HG02763 (cell line): ENCODE results near the gene ATF6B.

Experiments used
- ATAC-seq: cut with Tn5 transposase; IDR thresholded peaks from one replicate; pipeline ENCODE4 v1.9.1; 2021; ENCODE audit warnings: mild to moderate bottlenecking, moderate library complexity; ENCODE audit not compliant: unreplicated experiment

The ATF6B gene

DNA sequence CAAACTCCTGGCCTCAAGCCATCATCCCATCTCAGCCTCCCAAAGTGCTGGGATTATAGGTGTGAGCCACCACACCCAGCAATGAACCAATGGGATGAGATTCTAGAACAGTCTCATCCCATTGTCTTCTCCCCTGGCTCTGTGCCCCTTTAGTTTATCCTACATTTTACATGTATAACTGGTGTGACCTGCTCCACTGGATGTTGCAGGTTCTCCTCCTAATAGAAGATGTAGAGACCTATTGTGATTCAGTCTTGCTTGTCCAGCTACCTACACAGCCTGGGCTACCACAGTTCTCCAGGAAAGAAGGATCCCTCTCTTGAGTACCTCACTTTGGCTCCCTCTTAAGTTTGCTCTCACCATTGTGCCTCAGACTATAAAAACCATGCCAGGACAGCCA is 4.1 kb upstream of the ATF6B start:
- no peak for ATAC-seq

DNA sequence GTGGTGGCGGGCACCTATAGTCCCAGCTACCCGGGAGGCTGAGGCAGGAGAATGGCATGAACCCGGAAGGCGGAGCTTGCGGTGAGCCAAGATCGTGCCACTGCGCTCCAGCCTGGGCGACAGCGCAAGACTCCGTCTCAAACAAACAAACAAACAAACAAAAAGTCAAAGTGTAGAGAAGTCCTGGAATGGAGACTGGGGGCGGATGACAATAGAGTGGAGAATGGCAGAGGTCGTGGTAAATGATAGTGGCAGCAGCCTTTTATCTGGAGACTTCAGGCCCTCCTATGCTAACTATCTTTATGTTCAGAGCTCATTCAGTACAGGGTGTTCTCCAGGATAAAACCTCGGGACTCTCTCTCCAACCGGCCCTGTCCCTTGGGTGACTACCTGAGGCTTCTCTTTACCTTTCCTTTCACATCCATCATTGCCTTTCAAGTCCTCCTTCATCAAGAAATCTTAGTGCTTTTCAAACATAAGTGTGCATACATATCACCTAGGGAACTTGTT is 3.4 kb upstream of the ATF6B start:
- ATAC-seq: no peak

DNA sequence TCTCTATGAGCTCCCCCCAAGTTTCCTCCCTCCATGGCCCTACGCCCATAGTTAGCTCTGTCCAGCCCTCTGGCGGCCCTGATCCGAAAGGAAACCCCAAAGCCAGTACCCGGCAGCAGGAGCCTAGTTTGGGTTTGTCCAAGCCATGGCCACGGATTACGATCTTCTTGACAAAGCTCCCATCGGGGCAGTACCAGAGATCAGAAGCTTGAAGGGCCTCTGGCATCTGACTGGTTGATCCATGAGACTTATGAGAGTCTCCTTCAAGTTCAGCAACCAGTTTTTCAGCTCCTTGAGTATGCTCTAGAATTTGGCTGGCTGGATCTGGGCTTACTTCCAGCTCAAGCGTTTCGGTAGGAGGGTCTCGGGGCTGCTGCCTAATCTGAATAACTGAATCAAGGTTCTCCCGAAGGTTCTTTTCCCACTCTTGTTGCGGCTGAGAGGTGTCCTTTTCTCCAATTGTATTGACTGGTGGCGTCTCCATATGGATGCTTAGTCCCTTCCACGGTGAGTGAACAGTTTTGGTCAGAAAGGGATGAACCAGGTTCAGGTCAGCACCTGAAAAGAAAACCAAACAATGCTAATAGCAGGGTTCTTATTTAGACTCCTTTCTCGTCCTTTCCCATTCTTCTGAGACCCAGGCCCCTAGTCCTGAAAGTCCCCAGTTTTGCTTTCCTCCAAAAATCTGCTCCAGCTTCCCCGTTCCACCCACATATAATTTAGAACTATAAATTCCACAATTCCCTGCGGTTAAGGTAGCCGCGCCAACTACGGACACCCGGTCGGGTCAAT is 1.4 kb upstream of the ATF6B start:
- no peak for ATAC-seq

DNA sequence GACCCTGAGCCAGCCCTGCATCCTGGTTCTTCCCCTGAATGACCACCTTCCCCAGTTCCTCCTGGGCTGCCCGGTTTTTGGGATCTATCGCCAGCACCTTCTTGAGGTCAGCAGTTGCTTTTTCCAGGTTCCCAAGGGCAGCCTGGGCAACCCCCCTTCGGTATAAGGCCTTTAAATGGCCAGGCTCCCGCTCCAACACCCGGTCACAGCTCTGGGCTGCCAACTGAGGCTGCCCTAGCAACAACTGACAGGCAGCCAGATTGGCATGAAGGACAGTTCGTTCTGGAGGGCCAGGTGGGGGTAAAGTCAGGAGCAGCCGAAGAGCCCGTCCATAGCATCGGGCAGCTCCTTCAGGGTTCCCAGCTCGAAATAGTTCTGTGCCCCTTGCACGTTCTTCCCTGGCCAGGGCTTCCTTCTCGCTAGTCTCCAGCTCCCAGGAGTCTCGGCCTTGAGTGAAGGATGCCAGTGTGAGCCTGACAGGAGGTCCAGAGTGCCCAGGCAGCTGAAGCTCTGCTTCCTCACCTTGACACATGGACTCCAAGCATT is 778 bp upstream of the ATF6B start:
- ATAC-seq: no peak

DNA sequence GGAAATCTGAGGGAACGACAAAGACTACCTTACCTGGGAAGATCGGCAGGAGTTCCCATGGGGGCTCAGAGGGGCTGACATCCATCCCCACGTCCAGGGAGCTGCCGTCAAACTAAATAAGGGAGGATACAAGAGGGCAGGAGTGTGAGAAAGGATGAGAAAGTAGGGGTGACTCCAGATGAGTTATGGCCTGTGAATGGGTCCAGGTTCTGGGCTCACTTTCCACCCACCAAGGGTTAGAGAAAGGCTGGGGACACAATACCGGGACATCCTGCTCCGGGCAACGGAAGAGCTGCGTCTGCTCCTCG is 683 bp downstream of the ATF6B start:
- no peak for ATAC-seq

DNA sequence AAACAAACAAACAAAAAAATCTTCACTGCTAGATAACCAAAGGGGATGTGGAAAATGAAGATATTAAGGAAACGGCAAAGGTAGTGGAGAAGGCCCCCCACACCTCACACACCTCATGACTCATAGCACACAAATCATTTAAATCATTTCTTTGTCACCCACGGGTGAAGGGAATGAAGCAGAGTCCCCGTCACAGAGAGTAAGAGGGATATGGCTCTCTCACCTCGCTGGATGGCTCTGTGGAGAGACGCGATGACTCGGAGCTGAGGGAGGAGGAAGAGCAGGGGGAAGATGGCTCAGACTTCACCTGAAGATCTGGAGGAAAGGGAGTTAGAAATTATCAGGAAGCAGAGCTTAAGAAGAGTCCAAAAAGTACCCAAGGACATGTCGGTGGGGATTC is 1.2 kb downstream of the ATF6B start:
- no peak for ATAC-seq

DNA sequence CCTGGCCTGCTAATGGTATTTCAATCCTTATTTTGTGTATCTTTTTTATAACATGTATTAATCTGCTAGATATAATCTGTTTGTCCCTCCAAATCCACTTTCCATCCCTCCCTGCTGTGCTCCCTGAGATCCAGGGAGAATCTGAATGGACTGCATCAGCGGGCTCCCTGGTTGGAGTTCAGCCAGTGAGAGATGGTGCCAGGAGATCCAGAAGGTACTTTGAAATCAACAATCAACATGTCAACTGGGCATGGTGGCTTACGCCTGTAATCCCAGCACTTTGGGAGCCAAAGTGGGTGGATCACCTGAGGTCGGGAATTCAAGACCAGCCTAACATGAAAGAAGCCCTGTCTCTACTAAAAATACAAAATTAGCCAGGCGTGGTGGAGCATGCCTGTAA is 4.4 kb downstream of the ATF6B start:
- ATAC-seq: no peak

DNA sequence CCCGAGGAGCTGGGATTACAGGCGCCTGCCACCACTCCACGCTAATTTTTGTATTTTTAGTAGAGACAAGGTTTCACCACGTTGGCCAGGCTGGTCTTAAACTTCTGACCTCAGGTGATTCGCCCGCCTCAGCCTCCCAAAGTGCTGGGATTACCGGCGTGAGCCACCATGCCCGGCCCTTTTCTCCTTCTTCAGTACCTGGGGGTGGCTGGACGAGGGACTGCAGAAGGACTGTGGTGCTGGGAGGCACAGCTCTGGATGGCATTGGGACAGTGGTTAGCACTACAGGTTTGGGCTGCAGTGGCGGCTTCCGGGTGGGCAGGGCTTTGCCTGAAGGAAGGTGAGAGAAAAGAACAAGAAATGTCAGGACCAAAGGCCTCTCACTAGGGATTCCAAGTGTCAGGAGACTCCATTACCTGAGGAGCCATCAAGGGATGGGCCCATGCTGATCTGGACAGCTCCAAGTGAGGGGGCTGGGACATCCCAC is 7.4 kb downstream of the ATF6B start:
- no peak for ATAC-seq

DNA sequence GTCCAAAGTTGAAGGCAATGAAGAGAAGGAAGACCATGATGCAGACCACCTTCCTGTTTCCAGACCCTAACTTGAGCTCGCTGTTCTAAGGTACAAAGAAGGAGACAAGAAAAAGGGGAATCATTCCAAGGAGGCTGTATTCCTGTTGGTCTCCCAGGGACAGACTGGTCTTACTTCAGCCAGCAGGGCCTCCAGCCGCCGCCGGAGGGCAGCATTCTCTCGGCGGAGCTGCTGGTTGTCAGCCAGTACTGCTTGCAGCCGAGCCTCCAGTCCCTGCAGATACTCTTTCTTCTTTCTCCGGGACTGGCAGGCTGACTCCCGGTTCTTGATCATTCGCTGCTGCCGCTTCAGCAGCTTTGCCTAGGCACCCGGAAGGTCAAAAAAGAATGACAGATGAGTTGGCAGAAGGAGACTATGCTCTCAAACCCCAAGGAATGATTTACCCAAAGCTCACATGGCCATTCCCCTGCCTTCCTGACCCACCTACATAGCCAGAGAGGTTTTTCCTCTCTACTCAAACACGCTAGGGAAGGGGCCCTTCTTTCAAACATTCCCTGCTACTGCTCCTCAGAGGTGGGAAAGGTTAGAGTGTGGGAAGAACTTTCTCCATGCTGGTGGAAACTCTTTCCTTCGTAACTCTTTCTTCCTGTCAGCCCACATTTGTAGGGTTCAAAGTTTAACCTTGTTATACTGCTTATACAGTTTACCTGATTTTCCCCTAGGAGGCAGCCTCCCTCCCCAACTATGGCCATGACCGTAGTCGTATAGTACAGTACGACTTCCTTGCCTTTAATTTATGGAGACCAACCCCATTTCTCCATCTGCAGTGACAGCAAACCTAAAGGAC is 9.0 kb downstream of the ATF6B start:
- ATAC-seq: no peak

DNA sequence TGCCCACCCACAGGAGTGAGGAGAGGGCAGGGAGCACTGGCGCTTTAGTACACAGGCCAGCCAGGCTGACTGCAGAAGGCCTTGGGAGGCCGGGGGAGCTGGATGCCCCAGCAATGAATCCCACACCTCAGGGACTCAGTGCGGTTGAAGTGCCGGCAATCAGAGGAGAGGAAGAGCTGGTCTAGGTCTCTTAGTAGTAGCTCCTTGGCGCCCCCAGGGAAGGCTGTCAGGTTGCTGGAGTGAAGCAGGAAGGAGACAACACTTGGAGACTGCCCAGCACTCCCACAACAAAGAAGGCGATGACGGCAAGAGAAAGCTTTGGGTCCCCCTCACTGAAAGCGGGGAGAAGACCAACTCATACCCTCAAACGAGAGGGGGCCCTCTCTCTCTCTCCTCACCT is 10.6 kb downstream of the ATF6B start:
- no peak for ATAC-seq

DNA sequence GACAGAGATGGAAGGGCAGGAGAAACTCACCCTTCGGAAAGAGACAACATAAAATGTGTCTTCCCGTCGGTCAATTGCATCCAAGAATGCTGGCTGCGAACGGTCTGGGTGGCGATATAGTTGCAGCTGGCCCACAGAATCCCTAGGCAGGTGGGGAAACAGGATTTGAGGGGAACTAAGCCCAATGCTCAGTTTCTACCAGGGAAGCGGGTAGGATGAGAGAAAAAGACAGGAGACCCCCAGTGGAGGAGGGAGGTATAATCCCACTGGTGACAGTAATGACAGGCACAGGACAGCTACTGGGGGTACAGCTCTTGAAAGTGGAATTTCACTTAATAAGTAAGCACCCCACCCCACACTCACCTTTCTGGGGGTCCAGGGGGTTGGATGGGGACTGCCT is 11.4 kb downstream of the ATF6B start:
- ATAC-seq: no peak

DNA sequence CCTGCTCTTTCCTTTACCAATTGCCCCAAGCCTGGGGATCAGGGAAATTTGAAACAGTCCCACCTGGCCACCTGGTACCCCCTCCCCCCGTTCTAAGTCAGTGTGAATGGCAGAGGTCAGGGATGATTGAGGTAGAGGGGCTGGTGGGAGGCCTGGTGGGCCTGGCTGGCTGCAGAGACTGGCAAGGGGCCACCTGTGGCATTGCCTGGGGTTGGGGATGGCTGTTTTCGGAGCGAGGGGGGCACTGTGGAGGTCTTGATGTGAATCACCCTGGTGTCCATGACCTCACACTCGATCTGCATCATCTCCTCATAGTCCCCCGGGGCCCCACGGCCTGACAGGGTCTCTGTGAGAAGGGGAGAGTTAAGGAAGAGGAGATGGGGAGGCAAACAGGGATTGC is 12.4 kb downstream of the ATF6B start:
- no peak for ATAC-seq

DNA sequence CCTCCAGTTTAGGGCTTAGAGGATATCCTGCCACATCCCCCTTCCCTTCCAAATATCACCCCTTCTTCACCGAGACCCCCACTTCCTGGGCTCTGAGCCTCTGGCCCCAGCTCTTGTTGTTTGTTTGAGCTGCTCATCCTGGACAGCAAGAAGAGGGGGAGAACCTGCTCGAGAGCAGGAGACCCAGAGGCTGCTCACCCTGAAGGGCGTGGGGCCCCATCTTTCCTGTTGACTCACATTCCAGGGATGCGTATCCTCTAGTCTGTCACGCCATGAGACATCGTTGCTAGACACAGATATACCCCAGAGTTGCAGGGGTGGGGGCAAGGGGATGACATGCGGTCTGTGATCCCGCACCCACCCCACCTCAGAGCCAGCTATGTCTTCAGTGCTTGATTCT is 13.2 kb downstream of the ATF6B start:
- no peak for ATAC-seq

DNA sequence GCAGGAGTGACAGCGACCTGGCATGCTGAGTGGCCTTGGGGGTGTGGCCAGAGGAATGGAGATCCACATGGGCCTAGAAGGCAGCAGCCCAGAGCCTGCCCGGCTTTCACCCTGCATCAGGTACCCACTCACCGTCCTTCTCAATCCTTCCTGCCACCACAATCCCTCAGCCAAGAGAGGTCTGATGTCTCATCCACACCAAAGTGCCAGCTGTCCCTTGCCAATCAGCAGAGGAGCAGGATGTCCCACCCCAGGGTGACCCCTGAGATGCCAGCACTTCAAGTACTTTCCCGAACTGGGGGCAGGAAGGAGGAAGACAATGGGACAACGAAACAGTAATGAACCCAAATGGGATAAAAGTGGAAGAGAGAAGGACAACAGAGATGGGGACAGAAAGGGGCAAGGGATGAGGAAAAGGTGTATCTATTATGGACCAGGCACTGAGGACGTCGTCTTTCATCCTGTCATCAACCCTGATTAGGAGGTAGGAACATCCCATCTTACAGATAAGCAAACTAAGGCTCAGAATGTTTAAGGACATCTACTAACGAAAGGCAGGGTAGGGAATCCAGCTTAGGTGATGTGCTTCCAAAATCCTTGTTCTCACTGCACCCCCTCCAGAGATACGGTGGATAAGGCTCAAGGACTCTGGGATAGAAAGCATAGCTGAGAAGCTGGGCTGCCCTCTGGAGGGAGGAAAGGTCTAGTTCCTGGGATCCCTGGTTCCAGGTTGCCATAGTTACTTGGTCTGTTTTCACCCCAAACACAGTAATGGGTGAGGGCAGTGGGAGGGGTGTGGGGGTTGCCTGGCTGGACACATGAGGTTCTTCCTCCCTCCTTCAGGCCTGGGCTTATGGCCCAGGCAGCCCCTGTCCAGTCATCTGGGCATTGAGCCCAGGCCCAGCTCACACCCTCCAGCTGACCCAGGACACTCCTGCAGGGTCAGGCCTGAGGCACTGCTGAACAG is 14.4 kb downstream of the ATF6B start:
- no peak for ATAC-seq

DNA sequence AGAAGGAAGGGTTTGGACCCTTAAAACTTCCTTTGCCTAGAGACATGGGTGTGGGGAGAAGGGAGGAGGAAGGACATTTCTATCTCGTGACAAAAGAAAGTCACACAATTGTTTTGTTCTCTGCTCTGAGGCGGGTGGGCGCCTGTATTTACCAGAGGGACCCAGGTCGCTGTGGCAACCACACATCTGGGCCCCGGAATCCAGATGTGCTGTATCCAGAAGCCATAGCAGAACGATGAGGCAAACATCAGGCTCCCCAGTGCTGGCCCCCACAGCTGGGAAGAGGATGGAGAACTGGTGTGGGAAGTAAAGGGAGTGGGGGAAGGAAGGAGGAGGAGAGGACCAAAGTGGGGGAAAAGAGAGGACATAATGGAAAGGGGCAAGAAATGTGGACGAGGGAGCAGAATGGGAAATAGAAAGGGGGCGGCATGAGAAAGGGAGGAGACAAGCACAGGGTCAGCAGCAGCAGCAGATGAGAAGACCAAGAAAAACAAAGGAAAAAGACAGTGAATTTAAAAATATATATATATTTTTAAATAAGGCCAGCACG is 15.5 kb downstream of the ATF6B start:
- ATAC-seq: no peak

DNA sequence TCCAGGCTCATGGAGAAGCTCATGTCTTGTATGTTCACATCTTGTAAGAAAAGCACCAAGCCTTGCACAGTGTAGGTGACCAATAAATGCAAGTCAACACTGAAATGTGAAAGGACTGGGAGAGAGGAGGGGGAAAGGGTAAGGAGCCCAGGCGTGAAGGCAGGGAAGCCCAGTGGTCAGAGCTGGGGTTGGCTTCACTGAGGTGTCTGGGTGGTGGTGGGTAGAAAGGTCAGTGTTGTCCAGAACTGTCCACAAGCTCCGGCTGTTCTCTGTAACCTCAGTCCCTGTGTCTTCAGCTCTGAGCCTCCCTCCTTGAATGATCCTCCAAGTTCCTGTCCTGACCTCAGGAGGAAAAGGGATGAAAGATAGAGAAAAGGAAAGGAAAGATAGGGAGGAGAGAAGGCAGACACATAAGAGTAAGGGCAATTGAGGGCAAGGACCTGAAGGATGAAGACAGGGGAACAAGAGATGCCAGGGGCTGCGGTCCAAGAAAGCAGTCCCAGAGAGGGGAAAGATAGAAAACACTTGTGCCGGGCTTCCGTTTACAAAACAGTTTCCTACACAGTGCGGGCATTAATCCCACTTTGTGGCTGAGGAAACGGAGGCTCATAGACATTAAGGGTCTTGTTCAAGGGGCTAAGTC is 16.5 kb downstream of the ATF6B start:
- no peak for ATAC-seq

DNA sequence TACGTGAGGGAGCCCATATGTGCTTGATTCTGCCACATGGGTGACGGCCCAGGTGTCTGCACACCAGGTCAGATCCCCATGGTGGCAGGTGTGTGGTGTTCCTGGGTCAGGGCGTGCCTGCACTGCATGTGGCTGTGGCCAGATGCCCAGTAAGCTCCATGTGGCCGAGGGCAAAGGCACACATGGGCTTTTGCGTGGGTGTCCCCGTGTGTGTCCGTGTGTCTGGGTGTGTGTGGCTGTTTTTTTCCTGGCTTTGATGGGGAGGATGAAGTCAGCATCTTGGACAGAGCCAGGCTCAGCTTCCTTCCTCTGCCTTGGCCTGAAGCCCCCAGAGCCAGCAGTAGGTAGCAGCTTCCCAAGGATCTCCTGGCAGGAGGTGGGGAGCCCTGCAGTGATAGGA is 17.4 kb downstream of the ATF6B start:
- ATAC-seq: no peak

DNA sequence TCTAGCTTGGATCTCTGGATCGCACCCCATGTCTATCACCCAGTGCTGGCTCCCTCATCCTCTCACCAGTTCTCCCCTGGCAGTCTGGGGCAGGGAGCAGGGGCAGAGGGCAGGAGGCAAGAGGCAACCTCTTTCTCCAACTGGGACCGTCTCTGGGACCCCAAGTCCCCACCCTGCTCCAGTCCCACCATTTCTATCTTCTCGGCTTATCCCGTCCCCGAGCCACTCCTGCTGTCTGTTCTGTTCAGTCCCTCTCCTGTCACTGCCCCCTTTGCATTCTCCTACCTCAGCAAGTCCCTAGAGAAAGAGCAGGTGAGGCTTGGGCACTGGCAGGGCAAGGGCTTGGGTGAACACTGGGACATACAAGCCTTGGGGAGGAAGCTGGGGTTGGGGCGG is 18.3 kb downstream of the ATF6B start:
- no peak for ATAC-seq

DNA sequence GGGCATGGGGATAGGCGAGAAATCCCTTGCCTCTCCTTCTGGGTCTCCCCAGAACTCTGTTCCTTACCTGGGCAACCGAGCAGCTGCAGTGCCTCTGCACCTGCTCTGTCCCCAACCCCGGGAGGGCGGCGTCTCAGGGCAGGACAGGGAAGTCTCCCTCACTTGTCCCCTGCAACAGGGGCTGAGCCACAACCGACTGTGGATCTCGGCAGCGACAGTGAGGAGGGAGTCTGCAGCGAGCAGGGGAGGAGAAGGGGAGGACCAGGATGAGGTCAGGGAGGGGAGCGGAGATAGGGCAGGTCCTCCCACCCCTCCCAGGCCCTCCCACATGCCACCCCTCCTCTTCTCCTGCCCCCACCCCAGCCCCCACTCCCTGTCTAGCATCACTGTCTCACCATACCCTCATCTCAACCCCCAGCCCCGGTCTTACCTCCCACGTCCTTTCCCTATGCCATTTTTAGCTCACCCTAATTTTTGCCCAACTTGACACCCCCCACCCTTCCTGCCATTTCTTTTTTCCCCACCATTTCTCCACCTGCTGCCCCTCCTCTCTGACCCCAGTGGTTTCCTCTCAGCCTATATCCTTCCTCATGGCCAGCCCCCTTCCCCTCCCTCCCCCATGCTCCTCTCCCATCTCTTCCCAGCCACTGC is 18.8 kb downstream of the ATF6B start, which contains the start of gene TNXB:
TSS of gene TNXB (minus strand) at position 225 of the 651 bp plus-strand sequence. CDS start 11,140 bp downstream, outside the sequence.
- ATAC-seq: no peak
